MM.1S (cell line): ENCODE measurements around the gene OR4E2.
"Not testable (repeated sequence)": the region's sequence is repeated elsewhere in the genome, so short reads cannot be mapped to it uniquely, and the experiment has no call there.

Experiments
- DNase-seq: peaks from one replicate; pipeline ENCODE4 v3.0.0-alpha.2; 2015
- H2AFZ ChIP-seq: fragments of 300-600 bp; sonication (generic); 2 replicates; pipeline ENCODE4 v1.6.0; 2016; ENCODE audit warnings: antibody characterized with exemption, low read length
- H3F3A ChIP-seq: fragments of 300-600 bp; sonication (generic); 2 replicates; pipeline ENCODE4 v1.6.1; 2016; ENCODE audit warnings: mild to moderate bottlenecking, antibody characterized with exemption, low read length, moderate library complexity, mixed read lengths; ENCODE audit not compliant: insufficient read depth
- H3K27ac ChIP-seq: fragments of 300-600 bp; sonication (generic); 2 replicates; pipeline ENCODE4 v1.5.1; 2016; ENCODE audit warnings: mild to moderate bottlenecking, low read length
- H3K27me3 ChIP-seq: fragments of 300-600 bp; sonication (generic); replicated peaks from 2 replicates; pipeline ENCODE4 v1.6.0; 2016; ENCODE audit warnings: low read length; ENCODE audit not compliant: insufficient read depth
- H3K36me3 ChIP-seq: fragments of 300-600 bp; sonication (generic); replicated peaks from 2 replicates; pipeline ENCODE4 v1.6.1; 2016; ENCODE audit warnings: mild to moderate bottlenecking, low read length, mixed read lengths; ENCODE audit not compliant: insufficient read depth
- H3K4me1 ChIP-seq: fragments of 300-600 bp; sonication (generic); 2 replicates; pipeline ENCODE4 v1.6.1; 2016; ENCODE audit warnings: low read length, mixed read lengths
- H3K4me2 ChIP-seq: fragments of 300-600 bp; sonication (generic); 2 replicates; pipeline ENCODE4 v1.6.0; 2016; ENCODE audit warnings: low read depth, low read length
- H3K4me3 ChIP-seq: fragments of 300-600 bp; sonication (generic); 2 replicates; pipeline ENCODE4 v1.5.1; 2016; ENCODE audit warnings: low read length, mixed read lengths
- H3K79me2 ChIP-seq: fragments of 300-600 bp; sonication (generic); 2 replicates; pipeline ENCODE4 v1.6.1; 2016; ENCODE audit warnings: mixed run types, low read length, mixed read lengths
- H3K9ac ChIP-seq: fragments of 300-600 bp; sonication (generic); 2 replicates; pipeline ENCODE4 v1.6.1; 2016; ENCODE audit warnings: low read length, mixed read lengths
- H3K9me2 ChIP-seq: fragments of 300-600 bp; sonication (generic); replicated peaks from 2 replicates; pipeline ENCODE4 v1.6.1; 2016; ENCODE audit warnings: mild to moderate bottlenecking, low read length, mixed read lengths; ENCODE audit not compliant: insufficient read depth
- H3K9me3 ChIP-seq: fragments of 300-600 bp; sonication (generic); replicated peaks from 2 replicates; pipeline ENCODE4 v1.6.1; 2016; ENCODE audit warnings: mild to moderate bottlenecking, low read length, mixed read lengths; ENCODE audit not compliant: insufficient read depth
- H4K20me1 ChIP-seq: fragments of 300-600 bp; sonication (generic); 2 replicates; pipeline ENCODE4 v1.6.1; 2016; ENCODE audit warnings: mild to moderate bottlenecking, low read length, moderate library complexity, mixed read lengths; ENCODE audit not compliant: insufficient read depth
- CTCF ChIP-seq: fragments of 300-600 bp; sonication (generic); IDR thresholded peaks from 2 replicates; pipeline ENCODE4 v1.5.1; 2016; ENCODE audit warnings: antibody characterized with exemption, low read length, mixed read lengths
- EZH2 ChIP-seq: fragments of 300-600 bp; sonication (generic); optimal IDR thresholded peaks from 2 replicates; pipeline ENCODE3; 2017; ENCODE audit warnings: low read depth, mild to moderate bottlenecking, antibody characterized with exemption, low read length, mixed read lengths
- EZH2phosphoT487 ChIP-seq: fragments of 300-600 bp; sonication (generic); IDR thresholded peaks from 2 replicates; pipeline ENCODE4 v1.6.1; 2018; ENCODE audit warnings: antibody characterized with exemption, low read length

OR4E2 gene

GRCh38 chr14:21617614-21618013, 36.0 kb upstream of the OR4E2 start:
- H3K9me3 ChIP-seq: no peaks in the 10 kb centered on the region
- TF ChIP-seq EZH2phosphoT487: no peak
- TF ChIP-seq EZH2: no peak
- TF ChIP-seq CTCF: no peak
- H3K4me1 ChIP-seq: 0 out of 2 replicates have a peak, but pooled peaks cover under 1% of the 10 kb centered on the region
- H2AFZ ChIP-seq: no peak overlapping the region
- no peak overlapping the region for H3K27ac ChIP-seq
- no peaks in the 10 kb centered on the region for H3K79me2 ChIP-seq
- no peaks in the 10 kb centered on the region for H3K27me3 ChIP-seq
- no peak overlapping the region for H3K4me3 ChIP-seq
- H3K4me2 ChIP-seq: no peak overlapping the region
- no peak overlapping the region for H3K9ac ChIP-seq
- no peak for DNase-seq
- H3K36me3 ChIP-seq: no peaks in the 10 kb centered on the region
- no peaks in the 10 kb centered on the region for H3K9me2 ChIP-seq
- H3F3A ChIP-seq: no peaks in the 10 kb centered on the region
- H4K20me1 ChIP-seq: no peaks in the 10 kb centered on the region

GRCh38 chr14:21626491-21627230, 27.0 kb upstream of the OR4E2 start:
- no peaks in the 10 kb centered on the region for H3K27me3 ChIP-seq
- H3K4me2 ChIP-seq: no peak overlapping the region
- H3K9ac ChIP-seq: no peak overlapping the region
- no peak overlapping the region for H3K4me3 ChIP-seq
- no peak for DNase-seq
- H3F3A ChIP-seq: peaks cover 11% of the 10 kb centered on the region
- TF ChIP-seq EZH2 (no peak), CTCF (no peak), EZH2phosphoT487 (no peak)
- no peaks in the 10 kb centered on the region for H3K79me2 ChIP-seq
- H3K9me3 ChIP-seq: no peaks in the 10 kb centered on the region
- no peaks in the 10 kb centered on the region for H3K9me2 ChIP-seq
- no peaks in the 10 kb centered on the region for H3K36me3 ChIP-seq
- no peak overlapping the region for H3K27ac ChIP-seq
- no peaks in the 10 kb centered on the region for H4K20me1 ChIP-seq
- no peak overlapping the region for H2AFZ ChIP-seq
- H3K4me1 ChIP-seq: peaks cover 5% of the 10 kb centered on the region; the same call in 1 of the 2 replicates

- H3K4me1 ChIP-seq, H3K9ac ChIP-seq, H3K4me2 ChIP-seq, H3K36me3 ChIP-seq, H3K9me2 ChIP-seq, H3K27me3 ChIP-seq, H3K9me3 ChIP-seq, H3K4me3 ChIP-seq, DNase-seq, H2AFZ ChIP-seq, H3K79me2 ChIP-seq, H4K20me1 ChIP-seq: not testable (repeated sequence)
- Histone ChIP-seq H3F3A (peaks cover 12% of the 10 kb centered on the region), H3K27ac (peak overlapping the region; percentile 46; the same call in 1 of the 2 replicates)
These were observed 23.1 kb upstream of the OR4E2 start for GRCh38 chr14:21630503-21630902.

- H3K9me3 ChIP-seq: no peaks in the 10 kb centered on the region
- no peaks in the 10 kb centered on the region for H3K9me2 ChIP-seq
- H3K4me3 ChIP-seq: no peak overlapping the region
- TF ChIP-seq EZH2phosphoT487 (no peak), EZH2 (no peak), CTCF (no peak)
- H2AFZ ChIP-seq: no peak overlapping the region
- DNase-seq: peak; percentile 75
- peak overlapping the region; percentile 10; the same call in 1 of the 2 replicates for H3K4me2 ChIP-seq
- H4K20me1 ChIP-seq: no peaks in the 10 kb centered on the region
- H3K27ac ChIP-seq: peak overlapping the region; percentile 46; the same call in 1 of the 2 replicates
- no peaks in the 10 kb centered on the region for H3K36me3 ChIP-seq
- H3F3A ChIP-seq: peaks cover 12% of the 10 kb centered on the region
- H3K27me3 ChIP-seq: no peaks in the 10 kb centered on the region
- H3K4me1 ChIP-seq: peaks cover 6% of the 10 kb centered on the region; the same call in 1 of the 2 replicates
- H3K9ac ChIP-seq: no peak overlapping the region
- no peaks in the 10 kb centered on the region for H3K79me2 ChIP-seq
These were observed 22.6 kb upstream of the OR4E2 start for GRCh38 chr14:21631084-21631483.
